ENCODE data around the gene INHBE.
"Not testable (repeated sequence)": the region's sequence is repeated elsewhere in the genome, so short reads cannot be mapped to it uniquely, and the experiment has no call there.

INHBE gene

DNA sequence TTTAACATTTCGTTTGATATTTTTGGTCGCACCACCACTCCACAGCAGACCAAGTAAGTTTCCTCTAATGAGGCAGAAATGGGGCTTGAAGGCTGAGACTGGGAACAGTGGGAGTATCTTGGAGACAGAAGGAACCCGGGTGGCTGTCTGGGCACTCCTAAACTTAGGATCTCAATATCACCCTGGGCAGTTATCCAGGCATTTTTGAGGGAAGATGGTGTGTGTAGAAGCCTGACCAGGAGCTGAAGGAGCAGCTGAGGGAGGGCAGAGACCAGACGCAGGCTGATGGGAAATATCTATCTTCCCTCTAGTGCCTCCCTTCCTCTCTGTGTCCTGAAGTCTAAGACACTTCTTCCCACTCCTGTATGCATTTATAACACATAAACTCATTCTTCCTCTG lies 43.5 kb downstream of the INHBE start:
- Histone ChIP-seq H3K9me3 (ENCODE audit: control insufficient read depth, insufficient read depth, low read length) (no peaks in the 10 kb centered on the region), H3K36me3 (ENCODE audit: insufficient read depth, low read length) (peaks cover 49% of the 10 kb centered on the region), H3K4me1 (ENCODE audit: insufficient read depth, low read length) (no peaks in the 10 kb centered on the region), H3K9ac (ENCODE audit: low read depth, low read length) (no peak overlapping the region)

GRCh38 chr12:57500213-57500612 lies 45.1 kb downstream of the INHBE start:
- H3K9me3 ChIP-seq (ENCODE audit: control insufficient read depth, insufficient read depth, low read length) = no peaks in the 10 kb centered on the region
- peaks cover 56% of the 10 kb centered on the region for H3K36me3 ChIP-seq (ENCODE audit: insufficient read depth, low read length)
- no peak overlapping the region for H3K9ac ChIP-seq (ENCODE audit: low read depth, low read length)
- no peaks in the 10 kb centered on the region for H3K4me1 ChIP-seq (ENCODE audit: insufficient read depth, low read length)

GRCh38 chr12:57502311-57502969 lies 47.3 kb downstream of the INHBE start:
- peaks cover 58% of the 10 kb centered on the region for H3K36me3 ChIP-seq (ENCODE audit: insufficient read depth, low read length)

DNA sequence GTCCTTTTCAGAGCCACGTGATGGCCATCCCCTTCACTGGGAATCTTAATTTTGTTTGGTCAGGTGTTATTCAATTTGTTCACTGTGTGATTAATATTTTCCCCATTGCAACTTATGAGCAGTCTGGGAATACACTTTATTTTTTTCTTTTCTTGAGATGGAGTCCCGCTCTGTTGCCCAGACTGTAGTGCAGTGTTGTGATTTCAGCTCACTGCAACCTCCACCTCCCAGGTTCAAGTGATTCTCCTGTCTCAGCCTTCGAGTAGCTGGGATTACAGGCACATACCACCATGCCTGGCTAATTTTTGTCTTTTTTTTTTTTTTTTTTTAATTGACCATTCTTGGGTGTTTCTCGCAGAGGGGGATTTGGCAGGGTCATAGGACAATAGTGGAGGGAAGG lies 51.4 kb downstream of the INHBE start:
- not testable (repeated sequence) for H3K4me1 ChIP-seq (ENCODE audit: insufficient read depth, low read length); H3K9me3 ChIP-seq (ENCODE audit: control insufficient read depth, insufficient read depth, low read length); H3K9ac ChIP-seq (ENCODE audit: low read depth, low read length)
- peaks cover 39% of the 10 kb centered on the region for H3K36me3 ChIP-seq (ENCODE audit: insufficient read depth, low read length)

More at GRCh38 chr12:57502311-57502969, 47.3 kb downstream of the INHBE start:
- not testable (repeated sequence) for H3K9me3 ChIP-seq (ENCODE audit: control insufficient read depth, insufficient read depth, low read length); H3K4me1 ChIP-seq (ENCODE audit: insufficient read depth, low read length); H3K9ac ChIP-seq (ENCODE audit: low read depth, low read length)

All from ES-I3 (cell line).